HepG2 (cell line): ENCODE measurements around the gene RASA3.

ENCODE experiments used
- CEBPB ChIP-seq: IDR thresholded peaks from 2 replicates; pipeline ENCODE4 v1.6.1; 2011; ENCODE audit warnings: low read depth, low read length, improper control_type of control experiment, borderline replicate concordance
- TCF12 ChIP-seq, 2 experiments: fragments of 450-650 bp in 1 of 2; sonication (generic) in 1 of 2; formaldehyde crosslinking in 1 of 2; IDR thresholded peaks; 2 replicates each; pipeline versions ENCODE4 v1.6.1 to v1.8.0; 2017 to 2022; ENCODE audit warnings: antibody characterized with exemption in 1 of 2, mild to moderate bottlenecking in 1 of 2, missing genetic modification reagents in 1 of 2, moderate library complexity in 1 of 2
- ZKSCAN1 ChIP-seq: fragments of 150-350 bp; IDR thresholded peaks from 2 replicates; pipeline ENCODE4 v1.6.1; 2014; ENCODE audit warnings: low read length
- ZNF274 ChIP-seq: sonication (generic); formaldehyde crosslinking; IDR thresholded peaks from 2 replicates; pipeline ENCODE4 v1.5.1; 2020; ENCODE audit warnings: mild to moderate bottlenecking, missing genetic modification reagents
- ZNF317 ChIP-seq: sonication (generic); formaldehyde crosslinking; IDR thresholded peaks from 2 replicates; pipeline ENCODE4 v1.5.0; 2020; ENCODE audit warnings: mild to moderate bottlenecking, missing genetic modification reagents
- TF ChIP-seq, protein P1 (sequence below): sonication (generic); formaldehyde crosslinking; IDR thresholded peaks from 2 replicates; pipeline ENCODE4 v1.5.0; 2020; ENCODE audit warnings: mild to moderate bottlenecking, missing genetic modification reagents, moderate library complexity
- TF ChIP-seq, protein P2 (sequence below): sonication (generic); formaldehyde crosslinking; conservative IDR thresholded peaks from 2 replicates; pipeline ENCODE4 v1.4.0; 2020; ENCODE audit warnings: missing genetic modification reagents
- TF ChIP-seq, protein P3 (sequence below): sonication (generic); formaldehyde crosslinking; IDR thresholded peaks from 2 replicates; pipeline ENCODE4 v1.8.1; 2023; ENCODE audit warnings: missing genetic modification reagents, inconsistent platforms, borderline replicate concordance
- TF ChIP-seq, protein P4 (sequence below): sonication (generic); formaldehyde crosslinking; IDR thresholded peaks from 2 replicates; pipeline ENCODE4 v1.4.0; 2020; ENCODE audit warnings: missing genetic modification reagents
- TF ChIP-seq, protein P5 (sequence below): sonication (generic); formaldehyde crosslinking; IDR thresholded peaks from 2 replicates; pipeline ENCODE4 v1.4.0; 2020; ENCODE audit warnings: missing genetic modification reagents; ENCODE audit errors: not compliant biosample characterization

DNA sequence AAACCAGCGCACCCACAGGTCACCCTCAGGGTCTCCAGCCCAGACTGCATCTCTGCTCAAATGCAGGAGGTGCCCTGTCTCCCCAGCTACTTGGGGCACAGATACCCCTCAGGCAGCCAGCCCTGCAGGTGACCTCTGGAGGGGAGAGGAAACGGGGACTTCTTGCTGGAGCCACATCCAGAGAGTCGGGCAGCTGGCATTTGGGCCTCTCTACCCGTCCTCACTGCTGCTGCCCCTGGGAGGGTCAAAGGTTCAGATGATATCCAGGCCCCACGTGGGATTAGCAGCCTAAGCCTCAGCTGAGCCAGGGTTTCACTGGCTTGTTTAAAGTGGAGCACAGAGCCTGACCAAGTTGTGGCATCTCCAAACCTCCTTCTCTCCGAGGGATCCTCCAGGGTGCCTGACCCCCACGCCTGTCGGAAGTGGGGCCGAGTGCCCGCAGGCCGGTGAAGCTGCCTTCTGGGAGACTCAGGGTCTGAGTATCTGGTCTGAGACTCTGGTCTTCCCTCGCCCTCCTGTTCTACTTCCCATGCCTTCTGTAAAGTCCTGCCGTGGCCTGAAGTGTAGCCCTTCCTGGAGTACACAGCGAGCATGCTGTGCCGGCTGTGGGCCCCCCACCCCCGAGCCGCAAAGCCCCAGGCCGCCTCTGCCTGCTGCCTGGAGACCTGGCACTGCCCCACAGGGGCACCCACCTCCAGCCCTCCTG lies 2.1 kb downstream of the RASA3 start:
- TF ChIP-seq ZNF274 (CRISPR knock-in tag) (no peak), ZNF317 (CRISPR knock-in tag) (no peak), TCF12 (IDR thresholded peaks at IDR 0.05) (no peak), TCF12 (CRISPR knock-in tag; IDR thresholded peaks at IDR 0.05) (no peak), ZKSCAN1 (no peak), CEBPB (no peak)
- TF ChIP-seq, protein P1, sequence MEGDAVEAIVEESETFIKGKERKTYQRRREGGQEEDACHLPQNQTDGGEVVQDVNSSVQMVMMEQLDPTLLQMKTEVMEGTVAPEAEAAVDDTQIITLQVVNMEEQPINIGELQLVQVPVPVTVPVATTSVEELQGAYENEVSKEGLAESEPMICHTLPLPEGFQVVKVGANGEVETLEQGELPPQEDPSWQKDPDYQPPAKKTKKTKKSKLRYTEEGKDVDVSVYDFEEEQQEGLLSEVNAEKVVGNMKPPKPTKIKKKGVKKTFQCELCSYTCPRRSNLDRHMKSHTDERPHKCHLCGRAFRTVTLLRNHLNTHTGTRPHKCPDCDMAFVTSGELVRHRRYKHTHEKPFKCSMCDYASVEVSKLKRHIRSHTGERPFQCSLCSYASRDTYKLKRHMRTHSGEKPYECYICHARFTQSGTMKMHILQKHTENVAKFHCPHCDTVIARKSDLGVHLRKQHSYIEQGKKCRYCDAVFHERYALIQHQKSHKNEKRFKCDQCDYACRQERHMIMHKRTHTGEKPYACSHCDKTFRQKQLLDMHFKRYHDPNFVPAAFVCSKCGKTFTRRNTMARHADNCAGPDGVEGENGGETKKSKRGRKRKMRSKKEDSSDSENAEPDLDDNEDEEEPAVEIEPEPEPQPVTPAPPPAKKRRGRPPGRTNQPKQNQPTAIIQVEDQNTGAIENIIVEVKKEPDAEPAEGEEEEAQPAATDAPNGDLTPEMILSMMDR (CRISPR knock-in tag), result no peak
- TF ChIP-seq, protein P2, sequence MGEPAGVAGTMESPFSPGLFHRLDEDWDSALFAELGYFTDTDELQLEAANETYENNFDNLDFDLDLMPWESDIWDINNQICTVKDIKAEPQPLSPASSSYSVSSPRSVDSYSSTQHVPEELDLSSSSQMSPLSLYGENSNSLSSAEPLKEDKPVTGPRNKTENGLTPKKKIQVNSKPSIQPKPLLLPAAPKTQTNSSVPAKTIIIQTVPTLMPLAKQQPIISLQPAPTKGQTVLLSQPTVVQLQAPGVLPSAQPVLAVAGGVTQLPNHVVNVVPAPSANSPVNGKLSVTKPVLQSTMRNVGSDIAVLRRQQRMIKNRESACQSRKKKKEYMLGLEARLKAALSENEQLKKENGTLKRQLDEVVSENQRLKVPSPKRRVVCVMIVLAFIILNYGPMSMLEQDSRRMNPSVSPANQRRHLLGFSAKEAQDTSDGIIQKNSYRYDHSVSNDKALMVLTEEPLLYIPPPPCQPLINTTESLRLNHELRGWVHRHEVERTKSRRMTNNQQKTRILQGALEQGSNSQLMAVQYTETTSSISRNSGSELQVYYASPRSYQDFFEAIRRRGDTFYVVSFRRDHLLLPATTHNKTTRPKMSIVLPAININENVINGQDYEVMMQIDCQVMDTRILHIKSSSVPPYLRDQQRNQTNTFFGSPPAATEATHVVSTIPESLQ, result no peak
- TF ChIP-seq, protein P3, sequence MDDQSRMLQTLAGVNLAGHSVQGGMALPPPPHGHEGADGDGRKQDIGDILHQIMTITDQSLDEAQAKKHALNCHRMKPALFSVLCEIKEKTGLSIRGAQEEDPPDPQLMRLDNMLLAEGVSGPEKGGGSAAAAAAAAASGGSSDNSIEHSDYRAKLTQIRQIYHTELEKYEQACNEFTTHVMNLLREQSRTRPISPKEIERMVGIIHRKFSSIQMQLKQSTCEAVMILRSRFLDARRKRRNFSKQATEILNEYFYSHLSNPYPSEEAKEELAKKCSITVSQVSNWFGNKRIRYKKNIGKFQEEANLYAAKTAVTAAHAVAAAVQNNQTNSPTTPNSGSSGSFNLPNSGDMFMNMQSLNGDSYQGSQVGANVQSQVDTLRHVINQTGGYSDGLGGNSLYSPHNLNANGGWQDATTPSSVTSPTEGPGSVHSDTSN (CRISPR knock-in tag), result no peak
- TF ChIP-seq, protein P4, sequence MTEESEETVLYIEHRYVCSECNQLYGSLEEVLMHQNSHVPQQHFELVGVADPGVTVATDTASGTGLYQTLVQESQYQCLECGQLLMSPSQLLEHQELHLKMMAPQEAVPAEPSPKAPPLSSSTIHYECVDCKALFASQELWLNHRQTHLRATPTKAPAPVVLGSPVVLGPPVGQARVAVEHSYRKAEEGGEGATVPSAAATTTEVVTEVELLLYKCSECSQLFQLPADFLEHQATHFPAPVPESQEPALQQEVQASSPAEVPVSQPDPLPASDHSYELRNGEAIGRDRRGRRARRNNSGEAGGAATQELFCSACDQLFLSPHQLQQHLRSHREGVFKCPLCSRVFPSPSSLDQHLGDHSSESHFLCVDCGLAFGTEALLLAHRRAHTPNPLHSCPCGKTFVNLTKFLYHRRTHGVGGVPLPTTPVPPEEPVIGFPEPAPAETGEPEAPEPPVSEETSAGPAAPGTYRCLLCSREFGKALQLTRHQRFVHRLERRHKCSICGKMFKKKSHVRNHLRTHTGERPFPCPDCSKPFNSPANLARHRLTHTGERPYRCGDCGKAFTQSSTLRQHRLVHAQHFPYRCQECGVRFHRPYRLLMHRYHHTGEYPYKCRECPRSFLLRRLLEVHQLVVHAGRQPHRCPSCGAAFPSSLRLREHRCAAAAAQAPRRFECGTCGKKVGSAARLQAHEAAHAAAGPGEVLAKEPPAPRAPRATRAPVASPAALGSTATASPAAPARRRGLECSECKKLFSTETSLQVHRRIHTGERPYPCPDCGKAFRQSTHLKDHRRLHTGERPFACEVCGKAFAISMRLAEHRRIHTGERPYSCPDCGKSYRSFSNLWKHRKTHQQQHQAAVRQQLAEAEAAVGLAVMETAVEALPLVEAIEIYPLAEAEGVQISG, result no peak
- TF ChIP-seq, protein P5, sequence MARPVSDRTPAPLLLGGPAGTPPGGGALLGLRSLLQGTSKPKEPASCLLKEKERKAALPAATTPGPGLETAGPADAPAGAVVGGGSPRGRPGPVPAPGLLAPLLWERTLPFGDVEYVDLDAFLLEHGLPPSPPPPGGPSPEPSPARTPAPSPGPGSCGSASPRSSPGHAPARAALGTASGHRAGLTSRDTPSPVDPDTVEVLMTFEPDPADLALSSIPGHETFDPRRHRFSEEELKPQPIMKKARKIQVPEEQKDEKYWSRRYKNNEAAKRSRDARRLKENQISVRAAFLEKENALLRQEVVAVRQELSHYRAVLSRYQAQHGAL (CRISPR knock-in tag), result no peak
